HepG2 (cell line): Measurements from ENCODE around the gene SIN3A. TPM values are rescaled to one million over a fixed set of nuclear protein-coding genes. Genes with fewer than 3 reads are reported as not detected.

ENCODE experiments used
- BORCS8-MEF2B ChIP-seq: sonication (generic); formaldehyde crosslinking; IDR thresholded peaks from 2 replicates; pipeline ENCODE4 v1.8.0; 2022; ENCODE audit warnings: mild to moderate bottlenecking, missing genetic modification reagents
- CREB1 ChIP-seq, 2 experiments: fragments of 450-650 bp in 1 of 2; IDR thresholded peaks; 2 replicates each; pipeline ENCODE4 v1.6.1; 2016 to 2017; ENCODE audit warnings: control low read depth in 1 of 2, mild to moderate bottlenecking in 1 of 2, missing compliant biosample characterization in 1 of 2, missing genetic modification characterization in 1 of 2
- DMAP1 ChIP-seq: IDR thresholded peaks from 2 replicates; pipeline ENCODE4 v1.6.1; 2016
- E2F5 ChIP-seq: sonication (generic); formaldehyde crosslinking; conservative IDR thresholded peaks from 2 replicates; pipeline ENCODE4 v1.4.0; 2020; ENCODE audit warnings: missing genetic modification reagents
- HNRNPH1 ChIP-seq: fragments of 200-400 bp; formaldehyde crosslinking; optimal IDR thresholded peaks from 2 replicates; pipeline ENCODE3; 2017; ENCODE audit warnings: mild to moderate bottlenecking, low read depth, low read length
- KDM5B ChIP-seq: sonication (generic); formaldehyde crosslinking; IDR thresholded peaks from 2 replicates; pipeline ENCODE4 v1.4.0; 2020; ENCODE audit warnings: missing genetic modification reagents, mild to moderate bottlenecking, borderline replicate concordance
- NONO ChIP-seq, 2 experiments: fragments of 450-650 bp in 1 of 2; sonication (generic) in 1 of 2; formaldehyde crosslinking in 1 of 2; IDR thresholded peaks in 1 of 2; conservative IDR thresholded peaks in 1 of 2; 2 replicates each; pipeline versions ENCODE4 v1.6.1 to v1.8.0; 2017 to 2022; ENCODE audit warnings: mild to moderate bottlenecking in 1 of 2, missing genetic modification reagents in 1 of 2, moderate library complexity in 1 of 2
- NR1H2 ChIP-seq: sonication (generic); formaldehyde crosslinking; IDR thresholded peaks from 2 replicates; pipeline ENCODE4 v1.8.1; 2022; ENCODE audit warnings: low read depth, missing genetic modification reagents, borderline replicate concordance
- PATZ1 ChIP-seq: sonication (generic); formaldehyde crosslinking; IDR thresholded peaks from 2 replicates; pipeline ENCODE4 v1.4.0; 2020; ENCODE audit warnings: missing genetic modification reagents
- PCBP1 ChIP-seq: fragments of 200-400 bp; formaldehyde crosslinking; IDR thresholded peaks from 2 replicates; pipeline ENCODE4 v1.6.1; 2017; ENCODE audit warnings: mild to moderate bottlenecking, low read depth, low read length, borderline replicate concordance
- PLSCR1 ChIP-seq: sonication (generic); formaldehyde crosslinking; IDR thresholded peaks from 2 replicates; pipeline ENCODE4 v1.5.0; 2020; ENCODE audit warnings: missing genetic modification reagents, mild to moderate bottlenecking, borderline replicate concordance
- POGZ ChIP-seq: sonication (generic); formaldehyde crosslinking; IDR thresholded peaks from 2 replicates; pipeline ENCODE4 v1.4.0; 2020; ENCODE audit warnings: mild to moderate bottlenecking, missing genetic modification reagents
- USF2 ChIP-seq, 2 experiments: sonication (generic) in 1 of 2; formaldehyde crosslinking in 1 of 2; IDR thresholded peaks; 2 replicates each; pipeline versions ENCODE4 v1.5.1 to v1.6.1; 2011 to 2020; ENCODE audit warnings: borderline replicate concordance in 1 of 2, low read depth in 1 of 2, low read length in 1 of 2, mild to moderate bottlenecking in 1 of 2, missing genetic modification reagents in 1 of 2, moderate library complexity in 1 of 2
- ZNF331 ChIP-seq: sonication (generic); formaldehyde crosslinking; IDR thresholded peaks from 2 replicates; pipeline ENCODE4 v1.4.0; 2020; ENCODE audit warnings: missing genetic modification reagents
- ZNF34 ChIP-seq: sonication (generic); formaldehyde crosslinking; IDR thresholded peaks from 2 replicates; pipeline ENCODE4 v1.4.0; 2020; ENCODE audit warnings: mild to moderate bottlenecking, missing genetic modification reagents, borderline replicate concordance
- ZNF691 ChIP-seq: sonication (generic); formaldehyde crosslinking; IDR thresholded peaks from 2 replicates; pipeline ENCODE4 v1.4.0; 2020; ENCODE audit warnings: missing genetic modification reagents, low read depth, mild to moderate bottlenecking, borderline replicate concordance
- ZNF766 ChIP-seq: sonication (generic); formaldehyde crosslinking; IDR thresholded peaks from 2 replicates; pipeline ENCODE4 v1.5.0; 2020; ENCODE audit warnings: missing genetic modification reagents, borderline replicate concordance
- ZNF770 ChIP-seq: sonication (generic); formaldehyde crosslinking; IDR thresholded peaks from 2 replicates; pipeline ENCODE4 v1.5.0; 2020; ENCODE audit warnings: mild to moderate bottlenecking, missing genetic modification reagents
- polyA plus RNA-seq, 8 experiments: library from polyadenylated mRNA; depleted of rRNA in 3 of 8; stranded (reverse) in 7 of 8; unstranded in 1 of 8; fragments of >200 nt; fragmentation: Illumina TruSeq in 4 of 8; extraction: Trizol in 4 of 8; gene quantifications; 2 replicates each; pipeline versions ENCODE4 v1.2.1 to v1.2.3, GENCODE V29; 2011 to 2016; ENCODE audit warnings: low read depth in 4 of 8, missing spikeins in 1 of 8, mixed read lengths in 1 of 8; ENCODE audit not compliant: insufficient read depth in 1 of 8
- total RNA-seq, 5 experiments: library from RNA; depleted of rRNA; stranded (reverse); fragments of >200 nt; fragmentation: Illumina TruSeq; extraction: Trizol; gene quantifications; 2 replicates each; pipeline ENCODE4 v1.2.3, GENCODE V29; 2016; ENCODE audit warnings: low read depth in 1 of 5

Gene SIN3A
- total and polyA plus RNA-seq, 2 of the 13 experiments (the other 11 are each of a cell fraction or from before 2014, with no cell fraction given): 16.1 to 28.1 TPM

GRCh38 chr15:75451674-75452363, at the start of gene SIN3A (continued):
- 0 out of 2 replicates have a peak, but pooled peaks have one; percentile 8 for TF ChIP-seq ZNF331 (CRISPR knock-in tag)
- peak; percentile 65 for TF ChIP-seq POGZ (CRISPR knock-in tag)
- no peak for TF ChIP-seq NR1H2 (CRISPR knock-in tag)
- peak; percentile 48 for TF ChIP-seq HNRNPH1
- TF ChIP-seq PLSCR1: no peak
- peak; percentile 48; the same call in 1 of the 2 replicates for TF ChIP-seq DMAP1
- peak; percentile 74 for TF ChIP-seq CREB1 (IDR thresholded peaks at IDR 0.05)
- TF ChIP-seq CREB1 (CRISPR knock-in tag; IDR thresholded peaks at IDR 0.05): peak; percentile 88
- TF ChIP-seq USF2 (IDR thresholded peaks at IDR 0.05; ENCODE audit: low read depth, low read length): no peak
- TF ChIP-seq USF2 (CRISPR knock-in tag; IDR thresholded peaks at IDR 0.05; ENCODE audit: borderline replicate concordance): peak; percentile 32; the same call in 1 of the 2 replicates
- TF ChIP-seq PATZ1: no peak; the same call in 1 of the 2 replicates
- peak; percentile 99 for TF ChIP-seq PCBP1
- peak; percentile 38; the same call in 1 of the 2 replicates for TF ChIP-seq E2F5 (CRISPR knock-in tag)
- no peak for TF ChIP-seq ZNF766 (CRISPR knock-in tag)
- TF ChIP-seq KDM5B: 0 out of 2 replicates have a peak, but pooled peaks have one; percentile 34
- no peak for TF ChIP-seq ZNF691 (CRISPR knock-in tag)
- no peak for TF ChIP-seq ZNF770 (CRISPR knock-in tag)
- TF ChIP-seq ZNF34 (CRISPR knock-in tag): no peak
- TF ChIP-seq BORCS8-MEF2B (CRISPR knock-in tag): 0 out of 2 replicates have a peak, but pooled peaks have one; percentile 26
- no peak for TF ChIP-seq NONO (IDR thresholded peaks at IDR 0.05)
- TF ChIP-seq NONO (CRISPR knock-in tag; conservative IDR thresholded peaks at IDR 0.05): 0 out of 2 replicates have a peak, but pooled peaks have one; percentile 17
